HG03280 (cell line): ENCODE results near the gene PRRX1.

ENCODE experiments used
- ATAC-seq: cut with Tn5 transposase; IDR thresholded peaks from one replicate; pipeline ENCODE4 v1.9.1; 2021; ENCODE audit warnings: mild to moderate bottlenecking, moderate library complexity; ENCODE audit not compliant: unreplicated experiment

PRRX1 gene

GRCh38 chr1:170714938-170715337 is 51.0 kb downstream of the PRRX1 start:
- no peak for ATAC-seq

GRCh38 chr1:170716835-170717429 is 53.0 kb downstream of the PRRX1 start:
- no peak for ATAC-seq

GRCh38 chr1:170720661-170721060 is 56.7 kb downstream of the PRRX1 start:
- ATAC-seq, result no peak

GRCh38 chr1:170721621-170722020 is 57.7 kb downstream of the PRRX1 start:
- ATAC-seq, result no peak

GRCh38 chr1:170723518-170723917 is 59.6 kb downstream of the PRRX1 start:
- no peak for ATAC-seq

GRCh38 chr1:170725326-170725725 is 61.4 kb downstream of the PRRX1 start:
- ATAC-seq, result no peak

GRCh38 chr1:170727963-170728362 is 64.0 kb downstream of the PRRX1 start:
- ATAC-seq, result no peak

GRCh38 chr1:170729225-170730002 is 65.5 kb downstream of the PRRX1 start:
- no peak for ATAC-seq

- no peak for ATAC-seq
Measured at GRCh38 chr1:170730014-170730413, 66.1 kb downstream of the PRRX1 start.

- ATAC-seq, result no peak
Measured at GRCh38 chr1:170730438-170730837, 66.5 kb downstream of the PRRX1 start.

- ATAC-seq, result no peak
Measured at GRCh38 chr1:170731566-170732251, 67.8 kb downstream of the PRRX1 start.

- ATAC-seq, result no peak
Measured at GRCh38 chr1:170732252-170732588, 68.3 kb downstream of the PRRX1 start.

- ATAC-seq, result no peak
Measured at GRCh38 chr1:170734412-170735175, 70.7 kb downstream of the PRRX1 start.

- ATAC-seq, result no peak
Measured at GRCh38 chr1:170735366-170736263, 71.7 kb downstream of the PRRX1 start.

- no peak for ATAC-seq
Measured at GRCh38 chr1:170739803-170740202, 75.9 kb downstream of the PRRX1 start.

GRCh38 chr1:170741678-170742077 is 77.7 kb downstream of the PRRX1 start:
- no peak for ATAC-seq

- no peak for ATAC-seq
Measured at GRCh38 chr1:170742600-170742999, 78.7 kb downstream of the PRRX1 start.

- ATAC-seq, result no peak
Measured at GRCh38 chr1:170743083-170743482, 79.2 kb downstream of the PRRX1 start.

- ATAC-seq, result no peak
Measured at GRCh38 chr1:170749549-170749948, 85.6 kb downstream of the PRRX1 start.

- ATAC-seq, result no peak
Measured at GRCh38 chr1:170749959-170750358, 86.0 kb downstream of the PRRX1 start.
